Memory B cell (primary cell): Measurements from ENCODE around the gene SYS1.
A peak's percentile ranks its signal among the peaks of the same experiment; 100 is the strongest.

Source experiments
- ATAC-seq: fragments of 150-1000 bp; cut with Tn5 transposase; 2 replicates; pipeline ENCODE4 v1.10.0; 2021; ENCODE audit warnings: low read depth, mild to moderate bottlenecking, moderate library complexity
- DNase-seq, 2 donors: peaks; one replicate each; pipeline ENCODE4 v3.0.0; 2022; ENCODE audit warnings: low spot score in 2 of 2
- H3K27ac Mint-ChIP-seq: one replicate; pipeline ENCODE4 v1.8.0; 2022; ENCODE audit warnings: mild to moderate bottlenecking, moderate library complexity, mixed read lengths
- H3K27me3 Mint-ChIP-seq: one replicate; pipeline ENCODE4 v1.8.0; 2022; ENCODE audit warnings: mixed read lengths
- H3K36me3 Mint-ChIP-seq: one replicate; pipeline ENCODE4 v1.8.0; 2022; ENCODE audit warnings: mild to moderate bottlenecking, mixed read lengths
- H3K4me1 Mint-ChIP-seq: one replicate; pipeline ENCODE4 v1.8.0; 2022; ENCODE audit warnings: mixed read lengths
- H3K4me3 Mint-ChIP-seq: one replicate; pipeline ENCODE4 v1.8.0; 2022; ENCODE audit warnings: mild to moderate bottlenecking, moderate library complexity, mixed read lengths
- H3K9me3 Mint-ChIP-seq: one replicate; pipeline ENCODE4 v1.8.0; 2022; ENCODE audit warnings: mixed read lengths

The SYS1 gene

GRCh38 chr20:45416917-45417316, 54.0 kb downstream of the SYS1 start:
- peaks cover 22% of the 10 kb centered on the region for H3K36me3 Mint-ChIP-seq
- H3K4me1 Mint-ChIP-seq: peaks cover 35% of the 10 kb centered on the region
- no peaks in the 10 kb centered on the region for H3K27me3 Mint-ChIP-seq
- ATAC-seq: no peak
- no peaks in the 10 kb centered on the region for H3K9me3 Mint-ChIP-seq
- no peak for DNase-seq
- peak overlapping the region; percentile 96 for H3K27ac Mint-ChIP-seq
- peak overlapping the region; percentile 93 for H3K4me3 Mint-ChIP-seq
